Suppressor macrophage treated with lipopolysaccharide for 4 hours (primary cell): ENCODE results near the gene SLC5A5.

ENCODE experiments used
- DNase-seq: peaks from one replicate; pipeline ENCODE4 v3.0.0-alpha.2; 2020

SLC5A5 gene

DNA sequence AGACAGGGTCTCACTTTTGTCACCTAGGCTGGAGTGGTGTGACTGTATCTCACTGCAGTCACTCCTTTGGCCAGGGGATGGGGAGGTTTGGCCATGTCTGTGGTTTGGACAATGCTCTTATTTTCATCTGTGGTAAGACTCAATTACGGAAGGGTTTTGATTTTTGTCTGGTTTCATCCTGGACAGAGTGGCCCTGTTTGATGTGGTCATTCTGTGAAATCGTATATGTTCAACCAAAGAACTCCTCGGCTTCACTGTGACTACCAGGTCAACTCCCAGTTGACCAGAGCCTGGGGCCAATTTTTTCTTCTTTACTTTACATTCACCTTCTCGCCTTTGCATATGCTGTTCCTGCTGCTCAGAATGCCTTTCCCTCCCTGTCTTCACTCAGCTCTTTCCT is 54.3 kb downstream of the SLC5A5 start:
- no peak for DNase-seq

DNA sequence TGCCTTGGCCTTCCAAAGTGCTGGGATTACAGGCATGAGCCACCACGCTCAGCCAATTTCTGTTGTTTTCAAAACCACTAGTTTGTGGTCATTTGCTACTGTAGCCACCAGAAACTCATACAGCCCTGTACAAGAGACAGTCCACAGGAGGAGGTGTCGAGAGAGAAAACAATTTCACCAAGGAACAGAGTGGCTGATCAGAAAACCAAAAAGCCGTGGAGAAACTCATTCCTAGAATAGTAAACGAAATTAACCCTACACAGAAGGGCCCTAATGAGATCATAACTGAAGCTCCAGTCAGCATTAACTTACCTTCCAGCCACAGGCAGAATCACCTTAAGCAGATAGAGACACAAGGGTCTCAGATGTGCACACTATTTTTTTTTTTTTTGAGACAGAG is 57.3 kb downstream of the SLC5A5 start:
- no peak for DNase-seq

DNA sequence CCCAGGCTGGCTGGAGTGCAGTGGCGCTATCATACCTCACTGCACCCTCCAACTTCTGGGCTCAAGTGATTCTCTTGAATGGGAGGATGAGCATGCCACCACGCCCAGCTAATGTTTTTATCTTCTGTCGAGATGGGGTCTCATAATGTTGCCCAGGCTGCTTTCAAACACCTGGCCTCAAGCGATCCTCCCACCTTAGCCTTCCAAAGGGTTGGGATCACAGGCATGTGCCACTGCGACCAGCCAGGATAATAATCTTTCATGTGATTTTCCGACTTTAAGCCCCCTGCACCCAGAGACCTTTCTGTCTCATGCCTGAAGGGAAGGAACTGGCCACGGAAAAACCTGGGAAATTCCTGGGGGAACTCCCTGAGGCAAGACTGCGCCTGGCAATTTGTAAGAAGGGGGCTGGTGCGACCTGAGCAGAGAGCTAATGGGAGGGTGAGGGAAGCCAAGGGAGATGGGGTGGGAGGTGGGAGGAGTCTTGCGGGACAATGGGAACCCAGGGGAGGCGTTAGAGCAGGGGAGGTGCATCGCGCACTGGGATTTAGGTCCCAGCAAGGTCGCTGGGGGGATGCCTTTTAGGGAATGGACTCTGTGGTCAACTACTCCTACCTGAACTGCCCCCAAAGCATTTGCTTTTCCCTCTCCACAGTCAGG is 59.9 kb downstream of the SLC5A5 start:
- peak; percentile 53 for DNase-seq

DNA sequence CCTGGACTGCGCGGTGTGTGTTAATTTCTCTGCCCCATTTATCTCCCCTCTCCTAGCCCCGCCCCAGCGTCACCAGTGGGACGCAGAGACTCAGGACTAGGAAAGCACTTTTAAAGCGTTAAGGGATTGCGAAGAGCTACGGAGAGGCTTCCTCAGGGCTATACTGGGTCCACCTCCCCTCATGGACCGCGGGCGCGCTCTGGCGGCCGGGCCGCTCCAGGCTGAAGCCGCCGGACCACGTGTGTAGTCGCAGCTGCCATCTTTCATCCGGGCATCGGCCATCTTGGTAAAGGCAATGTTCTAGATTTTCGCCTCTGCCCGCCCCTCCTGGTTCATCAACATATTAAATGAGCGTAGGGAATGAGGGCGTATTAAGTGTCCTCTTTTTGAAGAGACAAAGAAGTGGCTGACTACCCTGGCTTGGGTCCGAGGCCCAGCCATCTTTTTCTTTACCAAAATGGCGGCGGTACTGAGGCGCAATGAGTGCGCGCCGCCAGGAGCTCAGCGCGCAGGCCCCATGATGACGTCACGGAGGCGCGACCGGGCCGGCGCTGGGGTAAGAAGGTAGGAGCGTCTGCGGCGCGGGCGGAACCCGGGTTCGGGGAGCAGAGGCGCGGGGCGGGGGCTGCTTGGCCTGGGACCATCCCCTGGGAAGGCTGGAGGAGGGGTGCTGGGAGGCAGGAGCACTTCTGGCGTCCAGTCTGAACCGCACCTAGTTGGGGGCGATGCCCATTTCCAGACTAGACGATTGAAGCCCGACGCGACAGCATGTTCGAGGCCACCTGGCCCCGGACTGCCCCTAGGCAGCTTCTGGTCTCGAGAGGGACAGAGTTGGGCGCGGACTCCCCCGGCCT is 61.0 kb downstream of the SLC5A5 start, which contains the start of gene CCDC124:
TSS of gene CCDC124 (plus strand) at position 531 of the 854 bp plus-strand sequence. CDS start 3,406 bp downstream, outside the sequence.
- DNase-seq, result peak; percentile 97

DNA sequence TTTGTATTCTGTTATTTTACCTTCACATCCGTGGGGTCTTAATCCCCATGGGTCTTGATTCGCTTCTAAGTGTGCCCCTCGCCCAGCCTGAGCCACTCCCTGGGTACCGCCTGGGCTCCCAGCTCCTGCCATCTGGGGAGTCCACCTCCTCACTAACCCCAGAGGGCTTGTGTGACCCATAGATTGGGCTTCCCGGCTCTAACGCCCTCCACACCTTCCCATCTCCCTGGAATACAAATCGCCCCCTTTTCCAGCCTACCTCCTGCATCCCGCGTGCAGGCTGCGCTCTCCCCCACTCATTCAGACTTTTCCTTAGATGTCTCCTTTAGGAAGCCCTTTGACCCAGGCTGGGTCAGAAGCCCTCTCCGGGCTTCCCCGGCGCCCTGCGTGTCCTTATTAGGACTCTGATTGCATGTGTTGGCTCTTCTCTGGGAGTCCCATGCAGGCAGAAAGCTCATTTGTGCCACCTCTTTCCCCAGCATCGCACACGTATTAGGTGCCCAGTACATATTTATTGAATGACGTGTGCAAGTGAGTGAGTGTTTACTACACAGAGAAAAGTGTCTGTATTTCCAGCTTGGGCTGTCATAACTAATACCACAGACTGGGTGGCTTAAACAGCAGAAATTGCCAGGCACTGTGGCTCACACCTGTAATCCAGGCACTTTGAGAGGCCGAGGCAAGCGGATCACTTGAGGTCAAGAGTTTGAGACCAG is 61.8 kb downstream of the SLC5A5 start:
- no peak for DNase-seq

DNA sequence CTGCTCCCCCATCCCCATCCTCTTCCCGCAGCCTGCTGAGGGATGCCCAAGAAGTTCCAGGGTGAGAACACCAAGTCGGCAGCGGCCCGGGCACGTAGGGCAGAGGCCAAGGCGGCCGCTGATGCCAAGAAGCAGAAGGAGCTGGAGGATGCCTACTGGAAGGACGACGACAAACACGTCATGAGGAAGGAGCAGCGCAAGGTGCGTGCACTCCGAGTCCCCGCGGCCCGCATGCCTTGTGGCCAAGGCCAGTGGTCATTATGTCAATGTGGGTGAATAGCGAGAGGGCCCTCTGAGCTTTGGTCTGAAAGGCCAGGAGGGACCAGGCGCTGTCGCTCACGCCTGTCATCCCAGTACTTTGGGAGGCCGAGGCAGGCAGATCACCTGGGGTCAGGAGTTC is 64.6 kb downstream of the SLC5A5 start:
- DNase-seq, result no peak

DNA sequence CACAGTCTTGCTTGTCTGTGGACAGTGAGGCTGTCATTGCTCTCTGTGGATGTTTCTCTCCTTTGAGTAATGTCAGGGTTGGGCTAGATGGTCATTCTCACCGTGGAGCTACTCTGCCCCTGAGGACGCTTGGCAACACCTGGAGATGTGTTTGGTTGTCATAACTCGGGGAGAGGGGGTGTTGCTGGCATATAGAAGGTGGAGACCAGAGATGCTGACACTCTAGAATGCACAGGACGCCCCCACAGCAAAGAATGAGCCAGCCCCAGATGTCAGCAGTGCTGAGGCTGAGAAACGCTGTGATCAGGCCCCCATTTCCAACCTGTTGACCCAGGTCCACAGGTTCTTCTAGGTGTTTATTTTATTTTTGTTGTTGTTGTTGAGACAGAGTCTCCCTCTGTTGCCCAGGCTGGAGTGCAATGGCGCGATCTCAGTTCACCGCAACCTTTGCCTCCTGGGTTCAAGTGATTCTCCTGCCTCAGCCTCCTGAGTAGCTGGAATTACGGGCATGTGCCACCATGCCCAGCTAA is 65.7 kb downstream of the SLC5A5 start:
- DNase-seq, result no peak

DNA sequence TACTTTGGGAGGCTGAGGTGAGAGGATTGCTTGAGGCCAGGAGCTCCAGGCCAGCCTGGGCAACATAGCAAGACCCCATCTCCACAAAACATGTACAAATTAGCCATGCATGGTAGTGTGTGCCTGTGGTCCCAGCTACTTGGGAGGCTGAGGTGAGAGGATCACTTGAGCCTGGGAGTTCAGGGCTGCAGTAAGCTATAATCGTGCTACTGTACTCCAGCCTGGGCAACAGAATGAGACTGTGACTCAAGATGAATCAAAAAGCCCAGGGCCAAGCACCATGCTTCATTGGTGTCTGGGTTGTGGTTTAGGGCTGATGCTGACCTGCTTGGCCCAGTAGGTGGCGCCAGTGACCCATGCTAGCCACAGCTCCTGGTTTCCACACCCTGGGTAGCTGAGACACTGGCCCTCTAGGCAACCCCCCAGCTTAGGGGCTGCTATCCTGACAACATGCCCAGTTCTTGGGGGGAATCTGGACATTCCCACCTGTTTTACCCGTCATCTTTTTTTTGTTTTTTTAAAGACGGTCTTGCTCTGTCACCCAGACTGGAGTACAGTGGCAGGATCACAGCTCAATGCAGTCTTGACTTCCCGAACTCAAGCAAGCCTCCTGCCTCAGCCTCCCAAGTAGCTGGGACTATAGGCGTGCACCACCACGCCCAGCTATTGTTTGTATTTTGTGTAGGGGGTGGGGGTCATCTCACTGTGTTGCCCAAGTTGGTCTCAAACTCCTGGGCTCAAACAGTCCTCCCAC is 66.5 kb downstream of the SLC5A5 start:
- DNase-seq, result peak; percentile 84

DNA sequence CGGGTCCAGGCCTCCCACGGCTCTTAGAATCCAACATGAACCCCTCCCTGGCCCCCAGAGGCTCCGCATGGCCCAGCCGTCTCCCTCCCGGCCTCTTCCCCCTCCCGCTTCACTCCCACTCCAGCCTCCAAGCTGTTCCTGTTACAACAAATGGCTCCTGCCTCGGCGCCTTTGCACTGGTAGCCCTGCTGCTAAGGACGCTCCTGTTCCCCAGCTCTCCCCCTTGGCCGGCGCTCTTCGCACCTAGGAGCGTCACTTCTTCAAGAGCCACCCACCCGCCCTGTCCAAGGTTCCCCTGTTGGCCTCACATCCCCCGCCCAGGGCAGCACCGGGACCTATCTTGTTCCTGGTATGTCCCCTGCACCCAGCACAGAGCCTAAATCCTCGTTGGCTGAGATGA is 70.4 kb downstream of the SLC5A5 start:
- no peak for DNase-seq

DNA sequence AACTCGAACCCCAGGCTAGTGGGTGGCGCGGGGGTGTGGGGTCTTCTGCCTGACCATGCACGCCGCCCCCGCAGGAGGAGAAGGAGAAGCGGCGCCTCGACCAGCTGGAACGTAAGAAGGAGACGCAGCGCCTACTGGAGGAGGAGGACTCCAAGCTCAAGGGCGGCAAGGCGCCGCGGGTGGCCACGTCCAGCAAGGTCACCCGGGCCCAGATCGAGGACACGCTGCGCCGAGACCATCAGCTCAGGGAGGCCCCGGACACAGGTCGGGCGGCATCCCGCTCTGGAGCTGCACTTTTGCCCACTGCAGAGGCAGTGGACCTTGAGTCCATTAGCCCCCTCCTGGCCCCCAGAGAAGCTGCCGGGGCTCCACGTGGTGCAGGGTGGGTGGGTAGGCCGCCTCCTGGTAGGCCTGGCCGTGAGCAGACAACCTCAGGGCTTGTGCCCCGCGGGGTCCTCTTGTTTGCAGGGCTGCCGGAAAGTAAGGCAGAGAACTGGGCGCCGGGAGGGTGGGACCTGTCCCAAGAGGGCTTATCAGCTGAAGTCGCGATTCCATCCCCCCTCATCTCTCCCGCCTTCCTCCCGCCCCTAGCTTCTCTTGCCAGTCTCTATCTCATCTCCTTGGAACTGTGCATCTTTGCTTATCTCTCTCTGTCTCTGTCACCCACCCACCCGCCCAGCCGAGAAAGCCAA is 71.0 kb downstream of the SLC5A5 start:
- DNase-seq, result no peak

DNA sequence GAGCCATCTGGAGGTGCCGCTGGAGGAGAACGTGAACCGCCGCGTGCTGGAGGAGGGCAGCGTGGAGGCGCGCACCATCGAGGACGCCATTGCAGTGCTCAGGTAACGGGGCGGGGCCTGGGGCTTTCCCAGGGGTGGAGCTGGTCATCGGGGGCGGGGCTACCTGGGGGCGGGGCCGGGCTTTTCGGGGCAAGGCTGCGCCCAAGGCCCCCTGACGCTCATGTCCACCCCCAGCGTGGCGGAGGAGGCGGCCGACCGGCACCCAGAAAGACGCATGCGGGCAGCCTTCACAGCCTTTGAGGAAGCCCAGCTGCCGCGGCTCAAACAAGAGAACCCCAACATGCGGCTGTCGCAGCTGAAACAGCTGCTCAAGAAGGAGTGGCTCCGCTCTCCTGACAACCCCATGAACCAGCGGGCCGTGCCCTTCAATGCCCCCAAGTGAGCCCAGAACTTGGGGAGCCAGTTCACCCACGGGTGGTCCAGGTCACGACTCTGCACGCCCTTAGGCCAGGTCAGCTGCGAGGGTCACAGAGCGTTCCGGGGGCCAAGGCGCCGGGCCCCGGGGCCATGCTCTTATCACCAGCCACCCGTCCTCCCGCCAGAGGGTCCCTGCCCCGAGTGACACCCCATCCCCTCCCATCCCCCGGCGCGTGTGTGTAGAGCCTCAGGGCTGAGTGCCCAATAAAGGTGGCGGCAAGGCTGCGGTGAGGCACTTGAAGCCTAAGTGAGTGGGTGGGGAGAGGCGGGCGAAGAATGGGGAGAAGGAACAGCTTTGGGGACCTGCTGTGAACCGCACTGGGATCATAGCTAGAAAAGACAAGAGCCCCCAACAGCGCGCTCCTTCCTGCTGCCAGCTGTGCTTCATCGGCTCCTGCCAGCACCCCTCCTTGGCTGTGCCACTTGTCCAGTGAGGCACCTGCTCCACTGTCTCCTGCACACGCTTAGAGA is 71.8 kb downstream of the SLC5A5 start:
- no peak for DNase-seq

DNA sequence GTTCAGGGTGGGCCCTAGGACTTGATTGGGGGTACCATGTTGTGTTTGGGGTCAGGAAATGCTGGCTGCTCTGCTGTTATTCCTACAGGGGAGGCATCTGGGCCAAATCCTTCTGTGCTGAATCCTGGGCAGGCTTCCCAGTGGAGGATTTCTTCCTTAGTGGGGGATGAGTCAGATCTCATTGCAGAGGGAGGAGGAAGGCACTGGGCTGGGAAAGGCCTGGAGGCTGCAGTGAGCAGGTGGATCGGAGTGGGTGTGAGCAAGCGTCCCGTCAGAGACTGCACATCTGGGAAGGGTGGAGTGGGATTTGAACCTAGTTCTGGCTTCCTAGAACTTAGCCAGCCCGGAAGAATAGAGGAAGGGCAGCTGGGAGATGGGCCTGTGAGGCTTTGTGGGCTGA is 72.6 kb downstream of the SLC5A5 start:
- DNase-seq, result no peak
